H1 (cell line): Measurements from ENCODE around the gene FKBP1B. TPM values are rescaled to one million over a fixed set of nuclear protein-coding genes. Genes with fewer than 3 reads are reported as not detected.

ENCODE experiments used
- CTCF ChIA-PET: fragments of 300-600 bp; sonication (Branson Sonifier 250); formaldehyde crosslinking; loops from one replicate; lab custom pipeline; 2021; ENCODE audit not compliant: partially characterized antibody; lab: Charles Lee
- POLR2A ChIA-PET: fragments of 300-600 bp; sonication (Branson Sonifier 250); formaldehyde crosslinking; loops from one replicate; lab custom pipeline; 2021; ENCODE audit warnings: inconsistent platforms; ENCODE audit not compliant: partially characterized antibody; lab: Charles Lee
- DNase-seq, 2 experiments: peaks; one replicate each; pipeline versions ENCODE4 v3.0.0 to v3.0.0-alpha.2; 2010 to 2022; ENCODE audit warnings: low spot score in 2 of 2, low read depth in 1 of 2, mixed read lengths in 1 of 2
- FAIRE-seq: peaks from 2 replicates; lab custom pipeline; 2011; peaks lifted over from hg19 to GRCh38; lab: Jason Lieb, UNC
- H2AFZ ChIP-seq: 2 replicates; pipeline ENCODE4 v1.8.1; 2012; ENCODE audit warnings: low read length, inconsistent platforms
- H2AK5ac ChIP-seq: 2 replicates; pipeline ENCODE4 v1.6.1; 2013; ENCODE audit warnings: low read depth, low read length
- H2BK120ac ChIP-seq: replicated peaks from 2 replicates; pipeline ENCODE3; 2013; ENCODE audit warnings: low read depth, low read length, inconsistent platforms
- H2BK12ac ChIP-seq: 2 replicates; pipeline ENCODE4 v1.6.1; 2013; ENCODE audit warnings: low read depth, low read length
- H2BK15ac ChIP-seq: 2 replicates; pipeline ENCODE4 v1.6.1; 2013; ENCODE audit warnings: low read length
- H2BK20ac ChIP-seq: 2 replicates; pipeline ENCODE4 v1.6.1; 2013; ENCODE audit warnings: low read length
- H2BK5ac ChIP-seq: 2 replicates; pipeline ENCODE4 v1.6.1; 2013; ENCODE audit warnings: low read depth, low read length
- H3K14ac ChIP-seq: 2 replicates; pipeline ENCODE4 v1.6.1; 2013; ENCODE audit warnings: inconsistent platforms; ENCODE audit not compliant: insufficient read length
- H3K18ac ChIP-seq: 2 replicates; pipeline ENCODE4 v1.6.1; 2013; ENCODE audit warnings: low read length; ENCODE audit errors: extremely low read depth
- H3K23ac ChIP-seq: 2 replicates; pipeline ENCODE4 v1.6.1; 2013; ENCODE audit warnings: inconsistent platforms; ENCODE audit not compliant: insufficient read length
- H3K23me2 ChIP-seq: 2 replicates; pipeline ENCODE4 v1.6.1; 2013; ENCODE audit warnings: low read depth, low read length
- H3K27ac ChIP-seq: 2 replicates; pipeline ENCODE4 v1.6.1; 2011; ENCODE audit warnings: low read depth, low read length, inconsistent platforms
- H3K27me3 ChIP-seq, 4 experiments: replicated peaks in 1 of 4; 1 replicate in 1 of 4; 2 replicates in 3 of 4; pipeline versions ENCODE4 v1.6.1 to v1.8.1; 2011 to 2013; ENCODE audit warnings: low read length in 3 of 4, mild to moderate bottlenecking in 3 of 4, inconsistent platforms in 2 of 4, mixed read lengths in 2 of 4, moderate library complexity in 1 of 4; ENCODE audit not compliant: control insufficient read depth in 3 of 4, insufficient read depth in 3 of 4; ENCODE audit errors: extremely low read depth in 1 of 4
- H3K36me3 ChIP-seq, 4 experiments: 2 replicates each; pipeline versions ENCODE4 v1.6.1 to v1.8.1; 2011 to 2013; ENCODE audit warnings: mild to moderate bottlenecking in 4 of 4, low read length in 3 of 4, moderate library complexity in 2 of 4, control low read depth in 1 of 4, inconsistent platforms in 1 of 4; ENCODE audit not compliant: insufficient read depth in 4 of 4, control insufficient read depth in 2 of 4
- H3K4ac ChIP-seq: replicated peaks from 2 replicates; pipeline ENCODE3; 2013; ENCODE audit warnings: low read length, low read depth, mixed read lengths, inconsistent platforms; ENCODE audit not compliant: insufficient read length
- H3K4me1 ChIP-seq, 4 experiments: replicated peaks in 1 of 4; 1 replicate in 1 of 4; 2 replicates in 3 of 4; pipeline versions ENCODE4 v1.6.1 to v1.8.1; 2011 to 2013; ENCODE audit warnings: low read length in 3 of 4, inconsistent platforms in 2 of 4, mixed read lengths in 1 of 4; ENCODE audit not compliant: insufficient read depth in 4 of 4, control insufficient read depth in 3 of 4
- H3K4me2 ChIP-seq, 2 experiments: 2 replicates each; pipeline versions ENCODE4 v1.6.1 to v1.8.1; 2011 to 2013; ENCODE audit warnings: low read depth in 2 of 2, low read length in 2 of 2, control low read depth in 1 of 2, inconsistent platforms in 1 of 2, mild to moderate bottlenecking in 1 of 2; ENCODE audit not compliant: insufficient read depth in 1 of 2
- H3K4me3 ChIP-seq, 4 experiments: fragments of 200-600, 300-600 bp in 1 of 4; sonication (generic), shearing (Covaris generic), sonication (Bioruptor Twin) in 1 of 4; 2 replicates each; pipeline versions ENCODE4 v1.5.1 to v1.8.1; 2011 to 2016; ENCODE audit warnings: low read length in 4 of 4, low read depth in 3 of 4, control low read depth in 2 of 4, inconsistent platforms in 2 of 4, mild to moderate bottlenecking in 2 of 4, mixed read lengths in 1 of 4, moderate library complexity in 1 of 4; ENCODE audit not compliant: insufficient read depth in 2 of 4; ENCODE audit errors: extremely low read depth in 1 of 4
- H3K56ac ChIP-seq: replicated peaks from 2 replicates; pipeline ENCODE3; 2013; ENCODE audit warnings: low read depth, mild to moderate bottlenecking, mixed read lengths, low read length, inconsistent platforms; ENCODE audit not compliant: insufficient read length
- H3K79me1 ChIP-seq: 2 replicates; pipeline ENCODE4 v1.6.1; 2013; ENCODE audit warnings: low read depth, low read length, control low read depth
- H3K79me2 ChIP-seq, 2 experiments: 2 replicates each; pipeline versions ENCODE4 v1.6.1 to v1.8.1; 2012 to 2013; ENCODE audit warnings: low read length in 2 of 2, mild to moderate bottlenecking in 2 of 2, inconsistent platforms in 1 of 2; ENCODE audit not compliant: insufficient read depth in 2 of 2, control insufficient read depth in 1 of 2
- H3K9ac ChIP-seq, 4 experiments: replicated peaks in 1 of 4; 1 replicate in 1 of 4; 2 replicates in 3 of 4; pipeline versions ENCODE4 v1.6.1 to v1.8.1; 2011 to 2013; ENCODE audit warnings: low read depth in 3 of 4, low read length in 3 of 4, control low read depth in 2 of 4, mild to moderate bottlenecking in 2 of 4, moderate library complexity in 2 of 4, inconsistent platforms in 1 of 4; ENCODE audit errors: extremely low read depth in 1 of 4
- H3K9me3 ChIP-seq, 2 experiments: 2 replicates each; pipeline versions ENCODE4 v1.6.1 to v1.8.1; 2012 to 2013; ENCODE audit warnings: mild to moderate bottlenecking in 2 of 2, moderate library complexity in 2 of 2, control low read depth in 1 of 2, inconsistent platforms in 1 of 2, low read depth in 1 of 2, low read length in 1 of 2, mixed read lengths in 1 of 2; ENCODE audit not compliant: insufficient read depth in 2 of 2
- H4K20me1 ChIP-seq, 2 experiments: replicated peaks in 1 of 2; 2 replicates each; pipeline versions ENCODE3 to v1.8.1; 2011 to 2013; ENCODE audit warnings: inconsistent platforms in 2 of 2, low read length in 2 of 2, mild to moderate bottlenecking in 1 of 2; ENCODE audit not compliant: insufficient read depth in 2 of 2, control insufficient read depth in 1 of 2
- H4K5ac ChIP-seq: 2 replicates; pipeline ENCODE4 v1.6.1; 2013; ENCODE audit warnings: low read length, low read depth, mixed read lengths, inconsistent platforms; ENCODE audit not compliant: insufficient read length
- H4K8ac ChIP-seq: 2 replicates; pipeline ENCODE4 v1.8.0; 2013; ENCODE audit warnings: mild to moderate bottlenecking, moderate library complexity, low read length, inconsistent platforms; ENCODE audit not compliant: insufficient read depth; ENCODE audit errors: extremely low read depth
- H4K91ac ChIP-seq: replicated peaks from 2 replicates; pipeline ENCODE3; 2013; ENCODE audit warnings: low read length, mixed read lengths, inconsistent platforms; ENCODE audit not compliant: insufficient read length
- CHD1 ChIP-seq: IDR thresholded peaks from 2 replicates; pipeline ENCODE4 v1.6.1; 2012; ENCODE audit warnings: low read depth, low read length, improper control_type of control experiment
- CHD2 ChIP-seq: IDR thresholded peaks from 2 replicates; pipeline ENCODE4 v1.6.1; 2012; ENCODE audit warnings: low read length, improper control_type of control experiment
- HDAC2 ChIP-seq, 2 experiments: fragments of 300-600 bp in 1 of 2; sonication (generic) in 1 of 2; IDR thresholded peaks; 2 replicates each; pipeline ENCODE4 v1.6.1; 2011 to 2012; ENCODE audit warnings: low read depth in 2 of 2, low read length in 2 of 2, mild to moderate bottlenecking in 2 of 2, moderate library complexity in 2 of 2, borderline replicate concordance in 1 of 2, inconsistent platforms in 1 of 2
- JUN ChIP-seq: IDR thresholded peaks from 2 replicates; pipeline ENCODE4 v1.6.1; 2011; ENCODE audit warnings: low read depth, mild to moderate bottlenecking, improper control_type of control experiment, low read length
- MAFK ChIP-seq: IDR thresholded peaks from 2 replicates; pipeline ENCODE4 v1.6.1; 2012; ENCODE audit warnings: low read depth, mild to moderate bottlenecking, improper control_type of control experiment, low read length
- SIX5 ChIP-seq: IDR thresholded peaks from 2 replicates; pipeline ENCODE4 v1.6.1; 2011; ENCODE audit warnings: mild to moderate bottlenecking, low read depth, low read length
- SP1 ChIP-seq: IDR thresholded peaks from 2 replicates; pipeline ENCODE4 v1.6.1; 2011; ENCODE audit warnings: low read depth, low read length
- YY1 ChIP-seq: IDR thresholded peaks from 2 replicates; pipeline ENCODE4 v1.6.1; 2011; ENCODE audit warnings: low read depth, mild to moderate bottlenecking, low read length
- WGBS, 2 experiments: shearing (Covaris generic) in 1 of 2; methylation state at CpG; one replicate each; pipeline versions ENCODE4 v1.1.6 to v1.1.7; 2013 to 2015; ENCODE audit warnings: low lambda C conversion rate in 2 of 2, mixed read lengths in 2 of 2, inconsistent platforms in 1 of 2, low coverage in 1 of 2, missing lambda C conversion rate in 1 of 2; ENCODE audit not compliant: insufficient replicate concordance in 2 of 2, insufficient coverage in 1 of 2, insufficient read length in 1 of 2; ENCODE audit errors: extremely low coverage in 1 of 2, missing lambda C conversion rate in 1 of 2; 5-methylcytosine and 5-hydroxymethylcytosine counted together
- polyA plus RNA-seq, 7 experiments: library from polyadenylated mRNA; depleted of rRNA in 3 of 7; stranded (reverse) in 5 of 7; unstranded in 2 of 7; fragments of >200 nt in 5 of 7; fragments of 200-250 nt in 2 of 7; gene quantifications; 1 replicate in 5 of 7; 2 replicates in 1 of 7; 4 replicates in 1 of 7; pipeline versions ENCODE4 v1.2.1 to v1.2.3, GENCODE V29; 2011 to 2013; ENCODE audit warnings: missing spikeins in 2 of 7, mixed read lengths in 2 of 7
- total RNA-seq: library from RNA; stranded (reverse); fragmentation: NEBNext Ultra II Directional; extraction: Animal tissue kit (Norgen Biotek cat#: 25700); gene quantifications from 2 replicates; pipeline ENCODE4 v1.2.1, GENCODE V29; 2021
- TF ChIP-seq, protein P1 (sequence below), 3 experiments: IDR thresholded peaks; 1 replicate in 2 of 3; 2 replicates in 1 of 3; pipeline versions ENCODE4 v1.5.1 to v1.6.1; 2011; ENCODE audit warnings: low read length in 3 of 3, mild to moderate bottlenecking in 3 of 3, inconsistent platforms in 2 of 3, low read depth in 1 of 3, moderate library complexity in 1 of 3; ENCODE audit not compliant: insufficient read depth in 1 of 3; ENCODE audit errors: control extremely low read depth in 1 of 3

Gene FKBP1B
- total and polyA plus RNA-seq, 2 of the 8 experiments (the other 6 are each of a cell fraction or from before 2014, with no cell fraction given), result 50.8 to 151 TPM

DNA sequence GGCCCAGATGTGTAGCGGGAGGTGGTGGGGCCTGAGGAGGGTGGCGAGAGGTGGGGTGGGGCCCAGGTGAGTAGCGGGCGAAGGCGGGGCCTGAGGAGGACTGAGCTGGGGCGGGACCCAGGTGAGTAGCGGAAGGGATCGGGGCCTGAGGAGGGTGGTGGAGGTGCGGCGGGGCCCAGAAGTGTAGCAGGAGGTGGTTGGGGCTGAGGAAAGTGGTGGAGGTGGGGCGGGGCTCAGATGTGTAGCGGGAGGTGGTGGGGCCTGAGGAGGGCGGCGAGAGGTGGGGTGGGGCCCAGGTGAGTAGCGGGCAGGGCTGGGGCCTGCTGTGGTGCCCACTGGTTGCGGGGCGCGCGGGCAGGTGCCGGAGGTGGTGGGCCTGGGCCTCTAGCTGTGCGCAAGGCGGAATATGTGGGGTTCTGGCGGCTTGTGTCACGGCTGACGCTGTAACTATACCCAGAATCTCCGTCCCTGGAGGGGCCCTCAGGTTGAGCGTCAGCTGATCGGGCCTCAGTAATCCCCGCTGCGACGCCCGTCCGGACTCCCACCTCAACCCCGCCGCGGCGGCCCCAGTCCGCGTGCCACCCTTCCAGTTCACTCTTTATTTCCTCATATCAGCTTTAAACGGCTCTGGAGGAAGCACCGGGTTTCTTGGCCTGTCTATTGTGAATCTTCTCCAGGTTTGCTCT, 27.5 kb downstream of the FKBP1B start:
- H4K8ac ChIP-seq, result peak overlapping the region; percentile 73; the same call in 1 of the 2 replicates
- no peak overlapping the region for H4K5ac ChIP-seq
- H3K4me3 ChIP-seq, result peak overlapping the region; percentile 58 to 74 (median 69)
- H3K4me1 ChIP-seq, result peaks cover 0 to 7% (median 2%) of the 10 kb centered on the region in 4 experiments; a peak in 4 of 7 replicates
- H3K36me3 ChIP-seq, result peaks cover 7 to 28% (median 18%) of the 10 kb centered on the region in 4 experiments; a peak in 7 of 8 replicates
- no peak overlapping the region for H3K4ac ChIP-seq
- H3K9ac ChIP-seq, result peak overlapping the region in 3 of 4 experiments; percentile 64 to 73 (median 72); a peak in 6 of 7 replicates
- peak overlapping the region; percentile 66 for H2BK5ac ChIP-seq
- H3K56ac ChIP-seq, result peak overlapping the region; percentile 19
- no peak overlapping the region for H2BK20ac ChIP-seq
- no peak overlapping the region for H3K14ac ChIP-seq
- H4K91ac ChIP-seq, result no peak overlapping the region
- no peak overlapping the region for H2BK15ac ChIP-seq
- H3K79me1 ChIP-seq, result no peaks in the 10 kb centered on the region
- H2BK12ac ChIP-seq, result no peak overlapping the region
- 6% methylated on average over 21 of the region's 41 CpGs; no CpG with 5 or more reads in 1 of the 2 experiments for WGBS, 2 experiments
- ChIA-PET POLR2A (interaction anchor here (0.6 to 2.7 kb wide), 15 partner anchors 8 to 273 kb away, joined by 3 to 31 read pairs (median 5); partner anchors contain the start of genes ATAD2B, MFSD2B, TP53I3 and WDCP), CTCF (interaction anchor here (0.8 to 1.3 kb wide), 5 partner anchors 17 to 274 kb away, joined by 3 to 4 read pairs (median 3); partner anchors contain the start of gene WDCP)
- H3K27me3 ChIP-seq, result no peaks in the 10 kb centered on the region
- H3K9me3 ChIP-seq, result no peaks in the 10 kb centered on the region
- FAIRE-seq (no peak), DNase-seq (no peak)
- peaks cover 5% of the 10 kb centered on the region; the same call in 1 of the 2 replicates for H3K23me2 ChIP-seq
- H2BK120ac ChIP-seq, result no peak overlapping the region
- no peak overlapping the region for H3K27ac ChIP-seq
- H2AK5ac ChIP-seq, result no peak overlapping the region
- no peak overlapping the region for H2AFZ ChIP-seq
- H3K23ac ChIP-seq, result no peak overlapping the region
- no peaks in the 10 kb centered on the region for H4K20me1 ChIP-seq
- H3K18ac ChIP-seq, result peak overlapping the region; percentile 60
- H3K4me2 ChIP-seq, result peak overlapping the region; percentile 83 to 84
- peaks cover 0 to 21% of the 10 kb centered on the region in 2 experiments; a peak in 2 of 4 replicates for H3K79me2 ChIP-seq
- no peak for TF ChIP-seq SP1
- TF ChIP-seq MAFK, result no peak
- TF ChIP-seq, protein P1, sequence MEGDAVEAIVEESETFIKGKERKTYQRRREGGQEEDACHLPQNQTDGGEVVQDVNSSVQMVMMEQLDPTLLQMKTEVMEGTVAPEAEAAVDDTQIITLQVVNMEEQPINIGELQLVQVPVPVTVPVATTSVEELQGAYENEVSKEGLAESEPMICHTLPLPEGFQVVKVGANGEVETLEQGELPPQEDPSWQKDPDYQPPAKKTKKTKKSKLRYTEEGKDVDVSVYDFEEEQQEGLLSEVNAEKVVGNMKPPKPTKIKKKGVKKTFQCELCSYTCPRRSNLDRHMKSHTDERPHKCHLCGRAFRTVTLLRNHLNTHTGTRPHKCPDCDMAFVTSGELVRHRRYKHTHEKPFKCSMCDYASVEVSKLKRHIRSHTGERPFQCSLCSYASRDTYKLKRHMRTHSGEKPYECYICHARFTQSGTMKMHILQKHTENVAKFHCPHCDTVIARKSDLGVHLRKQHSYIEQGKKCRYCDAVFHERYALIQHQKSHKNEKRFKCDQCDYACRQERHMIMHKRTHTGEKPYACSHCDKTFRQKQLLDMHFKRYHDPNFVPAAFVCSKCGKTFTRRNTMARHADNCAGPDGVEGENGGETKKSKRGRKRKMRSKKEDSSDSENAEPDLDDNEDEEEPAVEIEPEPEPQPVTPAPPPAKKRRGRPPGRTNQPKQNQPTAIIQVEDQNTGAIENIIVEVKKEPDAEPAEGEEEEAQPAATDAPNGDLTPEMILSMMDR (IDR thresholded peaks at IDR 0.05; ENCODE audit: control extremely low read depth in 1 of 3, insufficient read depth in 1 of 3, low read depth in 1 of 3, low read length in 3 of 3), result no peak
- TF ChIP-seq CHD2, result no peak
- TF ChIP-seq YY1, result no peak
- TF ChIP-seq CHD1, result no peak
- TF ChIP-seq HDAC2 (IDR thresholded peaks at IDR 0.05; ENCODE audit: borderline replicate concordance in 1 of 2, low read depth in 2 of 2, low read length in 2 of 2), result no peak
- no peak for TF ChIP-seq JUN
- no peak for TF ChIP-seq SIX5
